HG03064 (cell line): ENCODE data around the gene RBBP5.

Experiments used
- ATAC-seq: cut with Tn5 transposase; IDR thresholded peaks from one replicate; pipeline ENCODE4 v1.9.1; 2021; ENCODE audit warnings: low read depth; ENCODE audit not compliant: unreplicated experiment

Gene RBBP5

DNA sequence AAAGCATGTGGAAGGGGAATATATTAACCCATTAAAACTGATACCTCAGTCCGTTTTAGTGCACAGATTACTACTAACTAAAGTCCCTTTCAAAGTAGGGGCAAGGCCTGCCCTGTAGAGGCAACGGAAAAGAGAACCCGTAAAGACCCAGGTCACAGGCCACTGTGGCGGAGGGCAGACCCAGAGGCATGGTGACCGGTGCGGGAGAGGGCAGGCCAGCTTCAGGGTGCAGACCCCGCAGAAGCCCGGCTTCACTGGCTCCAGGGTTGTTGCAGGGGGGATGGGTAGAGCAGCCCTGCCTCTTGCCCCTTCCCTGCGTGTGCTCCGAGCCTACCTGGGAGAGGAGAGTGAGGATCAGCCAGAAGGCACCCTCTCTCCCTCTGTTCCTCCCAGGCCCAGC lies 61.0 kb downstream of the RBBP5 start:
- no peak for ATAC-seq

DNA sequence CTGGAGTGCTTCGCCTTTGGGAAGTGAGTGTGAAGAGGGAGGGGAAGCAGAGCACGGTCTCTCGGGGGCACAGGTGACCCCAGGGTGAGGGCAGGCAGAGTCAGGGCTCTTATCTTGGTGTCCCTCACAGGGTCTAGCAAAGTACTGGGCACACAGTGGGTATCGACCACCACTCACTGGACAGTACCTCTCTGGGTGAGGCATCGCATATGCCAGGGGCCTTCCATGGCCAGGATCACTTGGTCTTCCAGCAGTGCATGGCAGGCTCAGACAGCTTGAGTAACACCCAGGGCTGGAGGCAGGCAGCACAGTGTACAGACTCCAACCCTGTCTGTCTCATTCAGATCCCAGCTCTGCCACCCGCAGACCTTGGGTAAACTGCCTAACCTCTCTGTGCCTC lies 62.1 kb downstream of the RBBP5 start:
- no peak for ATAC-seq

DNA sequence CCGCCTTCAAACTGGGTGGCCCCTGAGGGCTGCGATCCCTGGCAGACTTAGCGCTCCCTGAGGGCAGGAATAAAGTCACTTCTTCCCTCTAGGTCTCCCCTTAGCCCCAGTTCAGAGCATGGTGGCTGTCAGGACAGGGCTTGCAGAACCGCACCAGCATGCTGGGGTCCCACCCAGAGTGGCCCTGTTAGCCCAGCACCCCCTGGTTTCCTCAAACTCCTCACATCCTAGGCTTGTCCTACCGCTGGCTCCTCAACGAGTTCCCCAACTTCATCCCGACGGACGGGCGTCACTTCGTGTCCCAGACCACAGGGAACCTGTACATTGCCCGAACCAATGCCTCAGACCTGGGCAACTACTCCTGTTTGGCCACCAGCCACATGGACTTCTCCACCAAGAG lies 62.9 kb downstream of the RBBP5 start:
- ATAC-seq = no peak

DNA sequence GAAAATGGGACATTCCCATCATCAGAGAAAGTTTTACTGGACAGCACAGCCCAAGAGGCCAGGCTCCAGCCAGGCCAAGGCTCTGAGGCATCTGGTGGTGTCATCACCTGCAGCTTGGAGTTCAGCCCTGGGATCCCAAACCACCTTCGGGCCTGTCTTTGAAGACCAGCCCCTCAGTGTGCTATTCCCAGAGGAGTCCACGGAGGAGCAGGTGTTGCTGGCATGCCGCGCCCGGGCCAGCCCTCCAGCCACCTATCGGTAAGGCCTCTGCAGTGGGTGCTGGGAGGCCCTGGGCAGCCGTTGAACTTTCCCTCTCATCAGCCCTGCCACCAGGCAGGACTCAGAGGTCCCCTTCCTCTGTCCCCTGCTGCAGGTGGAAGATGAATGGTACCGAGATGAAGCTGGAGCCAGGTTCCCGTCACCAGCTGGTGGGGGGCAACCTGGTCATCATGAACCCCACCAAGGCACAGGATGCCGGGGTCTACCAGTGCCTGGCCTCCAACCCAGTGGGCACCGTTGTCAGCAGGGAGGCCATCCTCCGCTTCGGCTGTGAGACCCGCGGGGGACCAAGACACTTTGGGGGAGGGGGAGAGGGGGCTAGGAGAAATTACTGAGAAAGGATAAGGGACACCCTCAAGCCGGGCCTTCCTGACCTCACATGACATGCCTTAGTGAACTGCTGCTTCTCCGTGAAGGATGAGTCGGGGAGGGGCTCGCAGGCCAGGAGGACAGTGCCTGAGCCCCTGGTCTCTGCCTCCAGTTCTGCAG lies 63.8 kb downstream of the RBBP5 start:
- no peak for ATAC-seq

DNA sequence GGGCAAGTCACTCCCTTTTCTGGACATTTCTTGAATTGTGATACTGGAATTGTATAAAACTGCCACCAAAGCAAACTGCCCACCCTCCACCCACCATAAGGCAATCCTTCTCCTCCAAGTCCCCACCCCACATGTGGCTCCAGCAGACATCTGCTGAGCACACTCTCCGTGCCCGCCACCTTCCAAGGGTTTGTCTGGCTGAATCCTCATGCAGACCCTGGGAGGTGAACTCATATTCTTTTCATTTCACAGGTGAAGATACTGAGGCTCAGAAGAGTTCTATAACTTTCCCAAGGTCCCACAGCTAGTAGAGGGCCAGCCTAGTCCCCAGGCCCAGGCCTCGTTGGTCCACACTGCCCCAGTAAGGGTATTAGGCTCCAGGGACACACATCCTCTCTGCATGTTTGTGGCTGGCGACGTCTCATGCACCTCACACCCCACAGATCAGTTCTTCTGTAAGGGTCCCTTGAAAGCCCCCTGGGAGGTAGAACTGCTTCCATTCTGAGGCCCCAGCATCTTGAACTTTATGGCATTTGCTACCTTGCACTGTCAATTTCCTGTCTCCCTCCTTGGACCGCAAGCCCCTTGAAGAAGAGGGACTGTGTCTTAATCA lies 64.7 kb downstream of the RBBP5 start:
- ATAC-seq = no peak

DNA sequence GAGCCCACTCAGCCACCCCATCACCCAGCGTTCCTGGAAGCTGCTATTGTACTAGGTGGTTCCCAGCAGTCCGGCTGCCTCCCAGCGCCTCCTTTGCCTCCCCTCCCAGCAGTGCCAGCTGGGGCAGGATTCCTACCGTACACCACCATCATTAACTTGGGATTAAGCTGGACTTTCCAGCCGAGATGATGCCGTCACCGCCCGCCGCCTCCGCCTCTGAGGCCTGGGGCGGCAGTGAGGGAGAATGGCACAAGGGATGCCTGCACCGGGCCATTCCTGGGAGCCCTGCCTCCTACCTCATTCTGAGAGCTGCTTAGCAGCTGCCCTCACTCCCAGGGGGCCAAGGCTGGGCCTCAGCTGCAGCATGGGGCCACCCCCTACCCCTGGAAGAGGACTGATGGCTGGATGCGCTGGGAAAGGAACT lies 65.6 kb downstream of the RBBP5 start:
- no peak for ATAC-seq

DNA sequence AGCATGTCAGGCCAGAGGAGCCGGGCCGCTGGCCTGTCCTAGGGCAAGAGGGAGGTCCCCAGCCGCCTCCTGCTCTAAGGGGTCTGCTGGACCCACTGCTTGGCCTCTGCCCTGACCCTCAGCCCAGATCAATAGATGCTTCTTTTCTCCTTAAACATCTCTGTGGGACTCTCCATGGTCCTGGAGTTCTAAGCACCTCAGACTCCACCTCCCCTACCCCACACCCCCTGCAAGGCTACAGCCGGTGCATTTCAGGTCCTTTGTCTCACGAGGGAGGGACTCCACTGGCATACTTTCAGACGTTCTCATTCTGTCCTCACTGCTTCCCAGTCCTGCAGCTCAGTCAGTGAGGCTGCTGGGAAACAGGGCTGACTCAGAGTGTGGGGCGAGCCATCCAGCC lies 67.8 kb downstream of the RBBP5 start:
- no peak for ATAC-seq

DNA sequence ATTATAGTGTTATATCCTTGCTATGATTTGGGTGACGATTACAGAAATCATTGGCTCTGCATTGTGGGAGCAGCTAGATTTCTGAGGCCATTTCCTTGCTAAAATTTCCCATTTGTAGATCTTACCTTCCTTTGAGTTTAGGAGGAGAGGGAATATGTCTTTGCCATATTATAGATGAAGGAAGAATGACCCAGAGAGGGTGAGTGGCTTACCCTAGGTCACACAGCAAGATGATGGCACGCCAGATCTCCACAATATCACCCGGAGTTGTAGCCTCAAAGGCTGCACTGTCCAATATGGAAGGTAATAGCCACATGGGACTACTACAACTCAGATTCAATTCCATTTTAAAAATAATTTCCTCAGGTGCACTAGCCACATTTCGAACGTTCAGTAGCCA lies 68.5 kb downstream of the RBBP5 start:
- no peak for ATAC-seq

DNA sequence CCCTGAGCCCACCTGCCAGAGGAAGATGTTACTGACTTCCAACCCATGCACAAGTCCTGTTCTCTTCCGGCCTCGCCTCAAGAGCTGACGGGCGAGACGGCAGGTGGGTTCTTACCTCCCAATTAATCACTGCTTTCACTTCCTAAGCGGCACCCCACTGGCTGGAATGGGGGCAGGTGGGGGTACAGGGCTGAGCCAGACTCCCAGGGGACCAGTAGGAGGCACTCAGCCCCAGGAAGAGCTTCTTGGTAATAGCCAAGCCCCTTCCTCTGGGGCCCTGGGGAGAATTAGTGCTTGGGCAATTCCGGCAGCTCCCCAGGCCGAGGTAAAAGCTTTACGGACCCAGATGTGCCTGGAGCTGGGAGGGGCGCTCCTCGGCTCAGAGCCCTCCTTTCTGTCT lies 69.1 kb downstream of the RBBP5 start:
- no peak for ATAC-seq

DNA sequence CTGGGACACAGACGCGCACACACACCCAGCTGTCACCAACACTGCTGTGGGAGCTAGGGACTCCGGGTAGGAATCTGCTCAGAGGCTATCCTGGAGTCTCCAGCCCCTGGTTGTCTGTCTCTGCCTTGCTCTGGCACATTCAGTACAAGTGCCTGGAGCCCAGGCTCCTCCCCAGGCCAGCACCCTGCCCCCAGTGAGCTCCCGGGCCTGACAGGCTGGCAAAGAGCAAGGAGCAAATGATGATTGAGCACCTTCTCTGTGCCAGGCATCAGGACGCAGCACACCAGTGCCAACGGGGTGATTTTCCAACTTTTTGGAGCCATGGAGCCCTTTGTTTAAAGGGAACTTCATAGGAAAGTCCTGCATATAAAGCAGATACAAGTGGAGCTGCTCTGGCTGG lies 72.3 kb downstream of the RBBP5 start:
- no peak for ATAC-seq

DNA sequence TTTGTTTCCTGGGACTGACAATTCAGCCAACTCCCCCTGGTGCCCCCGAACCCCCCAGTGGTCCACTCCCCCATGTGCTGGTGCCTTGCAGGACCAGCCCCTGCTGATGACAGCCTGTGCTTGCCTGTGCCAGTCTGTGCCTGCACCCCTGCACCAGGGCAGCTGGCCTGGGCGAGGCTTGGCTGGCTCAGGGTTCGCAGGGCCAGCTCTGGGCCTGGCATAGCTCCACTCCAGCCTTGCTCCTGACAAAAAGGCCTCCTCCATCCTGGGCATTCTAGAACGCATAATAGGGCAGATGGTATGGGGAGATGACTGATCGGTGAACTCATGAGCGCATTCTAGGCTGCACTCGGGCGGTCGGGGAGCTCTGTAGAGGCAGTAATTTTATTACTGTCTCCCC lies 73.4 kb downstream of the RBBP5 start:
- ATAC-seq = no peak

DNA sequence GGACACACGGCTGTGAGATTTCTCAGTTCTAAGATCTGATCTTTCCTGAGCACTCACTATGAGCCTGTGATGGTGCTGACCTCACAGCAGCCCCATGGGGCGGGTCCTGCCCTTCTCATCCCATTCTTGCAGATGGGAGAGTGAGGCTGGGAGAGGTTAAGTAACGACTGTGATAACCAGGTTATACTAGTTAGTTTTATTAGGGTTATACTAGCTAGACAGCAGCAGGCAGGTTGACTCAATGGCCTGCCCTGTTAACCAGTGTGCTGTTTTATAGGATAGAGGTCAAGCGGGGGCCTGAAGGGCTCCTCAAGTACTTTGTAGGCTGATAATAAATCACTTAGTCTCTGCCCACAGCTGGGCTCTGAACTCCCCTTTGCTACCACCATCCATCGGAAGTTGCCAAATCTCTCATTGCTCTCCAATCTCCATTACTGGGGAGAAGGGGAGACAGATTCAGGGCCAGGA lies 74.0 kb downstream of the RBBP5 start:
- ATAC-seq = no peak

DNA sequence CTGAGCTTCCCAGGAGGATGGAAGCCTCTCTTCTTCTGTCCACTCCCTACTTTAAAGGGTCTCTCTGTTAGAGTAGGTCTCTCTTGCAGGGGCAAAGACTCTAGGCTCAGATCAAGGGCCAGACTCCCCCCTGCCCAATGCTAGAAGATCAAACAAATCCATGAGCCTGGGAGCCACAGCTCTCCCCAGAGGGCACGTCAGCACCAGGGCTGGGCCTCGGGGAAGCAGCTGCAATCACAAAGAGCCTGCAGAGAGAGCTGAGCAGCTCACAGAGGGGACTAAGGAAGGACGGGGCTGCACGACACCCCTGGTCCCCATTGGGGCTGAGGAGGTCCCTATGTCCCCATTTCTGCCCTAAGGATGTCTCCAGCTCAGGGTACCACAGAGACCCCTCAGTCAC lies 74.9 kb downstream of the RBBP5 start:
- ATAC-seq = no peak

DNA sequence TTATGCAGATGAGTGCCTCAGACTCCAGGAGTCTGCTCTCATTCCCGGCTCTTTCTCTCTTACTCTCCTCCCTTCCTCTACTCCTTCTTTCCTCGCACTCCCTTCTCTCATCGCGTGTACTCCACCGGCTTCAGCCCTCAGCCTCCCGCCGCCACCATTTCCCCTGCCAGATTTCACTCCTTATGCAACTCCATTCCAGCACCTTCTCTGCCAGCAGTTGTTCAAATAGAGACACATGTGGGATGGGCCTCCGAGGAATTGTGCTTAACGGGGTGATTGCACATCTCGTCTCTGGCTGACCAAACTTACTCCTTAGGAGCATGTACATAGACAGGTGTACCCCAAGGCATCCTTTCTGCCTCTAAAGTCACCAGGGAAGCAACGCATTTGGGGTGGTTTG lies 76.6 kb downstream of the RBBP5 start:
- ATAC-seq = no peak

DNA sequence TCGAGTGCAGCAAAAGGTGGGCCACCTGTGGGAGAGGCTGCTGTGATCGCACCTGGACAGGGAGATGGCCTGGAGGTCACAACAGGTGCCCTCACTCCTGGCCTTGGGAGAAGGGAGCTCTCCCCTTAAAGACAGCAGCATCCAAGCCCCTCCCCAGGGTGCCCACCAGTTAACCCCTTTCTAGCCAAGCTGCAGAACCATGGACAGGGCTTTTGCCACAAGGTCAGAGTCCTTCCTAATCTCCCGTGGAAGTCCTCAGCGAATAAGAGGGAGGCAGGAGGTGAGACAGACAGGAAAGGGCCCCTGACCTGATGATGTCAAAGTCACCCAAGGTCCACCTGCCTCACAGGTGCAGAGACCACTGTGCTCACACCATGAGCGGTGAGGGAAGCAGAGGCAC lies 77.0 kb downstream of the RBBP5 start:
- ATAC-seq = no peak

DNA sequence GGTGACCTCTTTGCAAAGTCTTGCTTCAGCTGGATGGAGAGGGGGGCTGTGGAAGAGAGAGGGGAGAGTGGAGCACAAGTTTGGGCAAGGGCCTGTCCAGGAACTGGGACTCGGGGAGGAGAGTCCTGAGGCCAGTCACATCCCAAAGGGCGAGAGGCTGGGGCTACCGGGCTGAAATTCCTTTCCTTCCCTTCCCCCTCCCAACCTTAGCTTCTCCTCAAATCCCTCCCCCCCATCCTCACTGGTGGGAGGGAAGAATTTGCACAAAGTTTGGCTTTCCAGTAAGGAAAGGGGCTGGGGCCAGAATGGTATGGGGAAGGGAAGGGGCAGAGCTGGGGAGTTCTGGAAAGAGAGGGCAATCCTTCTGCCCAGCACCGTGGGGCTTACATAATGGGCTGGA lies 77.9 kb downstream of the RBBP5 start:
- no peak for ATAC-seq

DNA sequence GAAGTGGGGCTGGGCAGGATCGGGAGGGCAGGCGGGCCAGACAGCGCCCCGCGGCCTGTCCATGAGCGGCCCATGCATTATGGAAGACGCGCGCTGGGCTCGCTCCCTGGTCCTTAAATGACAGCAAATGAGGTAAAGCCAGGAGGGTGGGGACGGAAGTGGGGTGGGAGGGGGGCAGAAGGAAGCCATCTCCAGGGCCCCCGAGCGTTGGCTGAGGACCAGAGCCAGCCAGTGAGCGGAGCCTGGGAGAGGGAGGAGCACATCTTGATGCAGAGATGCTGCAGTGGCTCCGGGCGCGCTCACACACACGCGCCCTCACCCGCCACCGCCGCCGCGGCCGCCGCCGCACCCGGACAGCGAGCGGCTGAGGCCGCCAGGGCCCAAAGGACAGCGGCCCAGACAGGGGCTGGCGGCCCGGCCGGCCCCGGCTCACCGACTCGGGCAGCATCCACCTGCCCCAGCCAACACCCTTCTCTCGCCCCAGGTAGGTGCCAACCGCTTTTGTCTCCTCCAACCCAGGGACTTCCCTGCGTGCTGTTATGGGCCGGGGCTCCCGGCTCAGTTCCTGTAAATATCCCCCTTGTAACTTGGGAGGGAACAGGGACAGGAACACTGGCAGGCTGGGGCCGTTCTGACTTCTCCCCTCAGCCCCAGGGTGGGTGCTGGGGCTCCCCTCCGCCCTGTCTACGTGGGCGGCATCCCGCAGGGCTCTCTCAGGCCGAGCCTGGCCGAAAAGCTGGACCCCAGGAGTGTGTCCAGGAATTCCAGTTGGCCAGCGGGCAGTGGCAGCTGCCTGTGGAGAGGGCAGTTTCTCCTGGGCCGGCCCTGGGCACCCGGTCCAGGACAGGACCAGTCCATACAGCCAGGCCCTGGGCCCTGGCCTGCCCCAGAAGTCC lies 78.6 kb downstream of the RBBP5 start, which contains the start of gene CNTN2:
Gene CNTN2 (plus strand): TSS at position 302 of the 896 bp plus-strand sequence. CDS start 9,974 bp downstream, outside the sequence.
- ATAC-seq = no peak

DNA sequence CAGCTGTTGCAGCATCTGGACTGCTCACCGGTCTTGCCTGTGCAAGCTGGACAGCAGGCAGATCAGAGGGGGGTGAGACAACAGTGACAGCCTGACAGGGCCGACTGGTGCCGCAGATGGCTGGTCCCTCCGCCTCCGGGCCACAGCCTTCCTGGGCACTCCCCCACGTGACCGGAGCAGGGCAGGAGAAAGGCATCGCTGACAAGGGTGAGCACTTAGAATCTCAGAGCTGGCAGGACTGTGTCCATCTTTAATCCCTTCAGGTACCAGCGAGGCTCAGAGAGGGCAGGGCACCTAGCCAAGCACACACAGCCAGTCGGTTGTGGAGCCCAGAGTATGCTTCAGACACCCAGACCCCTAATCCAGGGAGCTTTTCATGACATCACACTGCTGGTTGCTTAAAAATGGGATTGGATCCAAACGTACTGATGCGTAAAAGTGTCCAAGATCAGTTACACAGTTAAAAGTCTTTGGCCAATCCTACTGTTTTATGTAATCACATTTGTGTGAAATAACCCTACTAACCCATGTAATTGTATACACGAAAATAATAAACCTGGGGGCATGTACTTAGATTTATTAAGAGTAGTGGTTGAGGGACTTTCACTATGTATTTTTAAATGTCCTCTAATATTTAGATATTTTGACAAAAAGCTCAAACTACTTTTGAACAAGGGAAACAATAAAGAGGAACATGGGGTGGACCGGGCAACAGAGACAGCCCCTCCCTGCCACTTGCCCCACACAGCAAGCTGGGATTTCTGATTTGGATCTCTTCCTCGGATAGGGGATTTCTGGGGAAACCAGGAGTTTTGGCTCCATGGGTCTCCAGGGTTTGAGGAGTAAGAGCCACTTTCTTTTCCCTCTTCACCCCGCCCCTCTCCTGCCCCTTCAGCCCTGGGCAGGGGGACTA lies 79.5 kb downstream of the RBBP5 start:
- ATAC-seq = no peak

DNA sequence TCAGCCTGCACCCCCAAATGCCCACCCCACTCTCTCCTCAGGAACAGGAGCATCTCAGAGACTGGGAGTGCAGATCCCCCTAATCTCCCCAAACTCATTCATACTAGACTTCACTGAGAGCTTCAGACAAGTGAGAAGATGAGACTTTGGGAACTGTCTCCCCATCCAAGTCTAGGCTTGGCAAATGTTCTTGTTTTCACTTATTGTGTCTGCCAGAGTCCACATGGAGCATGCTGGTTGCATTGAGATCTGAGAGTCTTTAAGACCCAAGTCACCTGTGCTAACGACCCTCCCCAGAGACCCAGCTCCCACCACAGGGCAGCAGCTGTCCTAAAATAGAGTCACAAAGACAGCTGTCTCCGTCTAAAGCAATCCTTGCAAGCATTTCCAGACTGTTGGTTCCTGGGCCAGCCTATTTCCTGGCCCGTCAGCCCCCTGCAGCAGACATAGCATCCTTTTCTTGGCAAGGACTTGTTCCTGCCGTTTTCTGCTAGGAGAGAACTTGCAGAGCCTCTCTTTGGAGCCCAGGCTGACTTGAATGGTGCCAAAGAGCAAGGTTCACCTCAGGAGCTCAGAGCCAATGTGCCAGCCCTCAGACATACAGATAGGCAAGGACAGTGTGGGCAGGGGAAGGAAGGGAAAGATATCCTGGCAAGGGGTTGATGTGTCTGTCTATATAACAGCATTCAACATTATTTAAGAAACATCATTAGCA lies 80.6 kb downstream of the RBBP5 start:
- no peak for ATAC-seq
